WI38 (cell line): ENCODE results near the gene CST9.

Source experiments
- H3K4me3 ChIP-seq: 2 replicates; pipeline ENCODE4 v1.5.1; 2011; ENCODE audit warnings: low read depth, mild to moderate bottlenecking, control low read depth, low read length
- CTCF ChIP-seq: IDR thresholded peaks from 2 replicates; pipeline ENCODE4 v1.5.1; 2012; ENCODE audit warnings: low read depth, mild to moderate bottlenecking, control low read depth, low read length

Gene CST9

GRCh38 chr20:23631226-23631822, 25.6 kb upstream of the CST9 start:
- no peak for TF ChIP-seq CTCF
- H3K4me3 ChIP-seq = no peak overlapping the region

DNA sequence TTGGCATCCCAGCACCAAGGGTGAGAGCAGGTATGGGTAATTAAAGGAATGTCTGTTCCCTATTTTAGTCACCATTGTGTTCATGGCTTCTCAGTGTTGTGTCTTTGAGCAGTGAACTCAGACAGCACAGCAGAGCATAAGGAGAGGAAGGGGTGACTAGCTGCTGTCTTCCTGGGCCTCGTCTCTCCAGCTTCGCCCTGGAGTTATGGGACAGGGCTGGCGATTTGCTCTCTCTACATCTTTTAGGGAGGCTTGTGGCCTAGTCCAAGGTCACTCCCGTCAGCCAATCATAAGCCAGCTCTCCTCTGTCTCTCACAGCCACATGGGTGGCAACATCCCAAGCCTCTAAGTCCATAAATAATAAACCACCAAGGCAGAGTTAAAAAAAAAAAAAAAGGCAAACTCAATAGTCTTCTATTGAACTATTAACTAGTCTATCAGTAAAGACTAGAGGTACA, 24.7 kb upstream of the CST9 start:
- TF ChIP-seq CTCF = no peak
- no peak overlapping the region for H3K4me3 ChIP-seq

GRCh38 chr20:23629542-23630391, 24.1 kb upstream of the CST9 start:
- H3K4me3 ChIP-seq = no peak overlapping the region
- no peak for TF ChIP-seq CTCF

GRCh38 chr20:23629017-23629541, 23.4 kb upstream of the CST9 start:
- no peak for TF ChIP-seq CTCF
- no peak overlapping the region for H3K4me3 ChIP-seq

DNA sequence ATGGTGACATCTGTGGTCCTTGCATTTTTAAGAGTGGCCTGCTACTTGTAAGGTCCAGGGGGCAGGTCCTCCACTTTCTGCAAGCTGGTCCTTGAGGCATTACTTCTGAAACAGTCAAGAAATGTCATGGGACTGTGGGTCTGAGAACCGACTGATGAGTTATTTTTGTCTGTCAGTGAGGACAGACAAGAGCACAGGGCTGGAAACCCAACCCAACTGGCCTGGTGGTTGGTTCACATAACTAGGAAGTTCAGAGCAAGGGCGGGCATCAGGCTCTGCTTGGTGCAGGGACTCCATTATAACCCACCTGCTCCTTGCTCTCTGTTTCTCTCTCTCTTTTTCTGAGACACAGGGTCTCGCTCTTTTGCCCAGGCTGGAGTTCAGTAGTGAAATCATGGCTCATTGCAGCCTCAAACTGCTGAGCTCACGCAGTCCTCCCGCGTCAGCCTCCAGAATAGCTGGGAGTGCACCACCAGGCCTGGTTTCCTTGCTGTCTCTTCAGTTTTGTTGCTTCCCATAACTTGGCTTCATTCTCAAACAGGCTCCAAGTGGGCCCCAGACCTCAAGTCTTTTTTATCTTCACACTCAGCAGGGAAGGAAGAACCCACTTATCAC, 22.8 kb upstream of the CST9 start:
- no peak for TF ChIP-seq CTCF
- H3K4me3 ChIP-seq = no peak overlapping the region

- no peak for TF ChIP-seq CTCF
- H3K4me3 ChIP-seq = no peak overlapping the region
Observed at GRCh38 chr20:23627501-23627900, 21.8 kb upstream of the CST9 start.

- no peak overlapping the region for H3K4me3 ChIP-seq
- no peak for TF ChIP-seq CTCF
Observed at GRCh38 chr20:23626040-23626620, 20.4 kb upstream of the CST9 start.
